Dendritic cell treated with granulocyte-macrophage colony-stimulating factor and Interleukin-4, amounts not matched to agents 40 ng/mL and 50 ng/mL, for 4 days (primary cell): ENCODE data around the gene CLCN4.

Source experiments
- H3K27ac Mint-ChIP-seq: one replicate; pipeline ENCODE4 v1.8.0; 2022; ENCODE audit warnings: mild to moderate bottlenecking, mixed read lengths
- H3K27me3 Mint-ChIP-seq: one replicate; pipeline ENCODE4 v1.8.0; 2022; ENCODE audit warnings: mild to moderate bottlenecking, mixed read lengths
- H3K36me3 Mint-ChIP-seq: one replicate; pipeline ENCODE4 v1.8.0; 2022; ENCODE audit warnings: low read depth, mixed read lengths
- H3K4me1 Mint-ChIP-seq: one replicate; pipeline ENCODE4 v1.8.0; 2022; ENCODE audit warnings: low read depth, mixed read lengths
- H3K4me3 Mint-ChIP-seq: one replicate; pipeline ENCODE4 v1.8.0; 2022; ENCODE audit warnings: mild to moderate bottlenecking, moderate library complexity, mixed read lengths
- H3K9me3 Mint-ChIP-seq: one replicate; pipeline ENCODE4 v1.8.0; 2022; ENCODE audit warnings: mixed read lengths
- intact Hi-C: fragments of 100-400 bp; cut with micrococcal nuclease; formaldehyde crosslinking; loops from one replicate; pipeline ENCODE4 v1.15.0; 2022

CLCN4 gene

GRCh38 chrX:10278716-10279115 is 121.9 kb downstream of the CLCN4 start:
- intact Hi-C loops = no loop called here
- H3K36me3 Mint-ChIP-seq = no peaks in the 10 kb centered on the region
- no peaks in the 10 kb centered on the region for H3K4me1 Mint-ChIP-seq
- H3K27ac Mint-ChIP-seq = no peak overlapping the region
- no peak overlapping the region for H3K4me3 Mint-ChIP-seq
- H3K9me3 Mint-ChIP-seq = no peaks in the 10 kb centered on the region
- peaks cover 2% of the 10 kb centered on the region for H3K27me3 Mint-ChIP-seq

GRCh38 chrX:10280071-10280470 is 123.3 kb downstream of the CLCN4 start:
- no peak overlapping the region for H3K4me3 Mint-ChIP-seq
- intact Hi-C loops = no loop called here
- H3K27ac Mint-ChIP-seq = no peak overlapping the region
- peaks cover 4% of the 10 kb centered on the region for H3K27me3 Mint-ChIP-seq
- H3K36me3 Mint-ChIP-seq = no peaks in the 10 kb centered on the region
- H3K9me3 Mint-ChIP-seq = no peaks in the 10 kb centered on the region
- H3K4me1 Mint-ChIP-seq = no peaks in the 10 kb centered on the region

GRCh38 chrX:10282490-10282889 is 125.7 kb downstream of the CLCN4 start:
- Mint-ChIP-seq H3K9me3 (no peaks in the 10 kb centered on the region), H3K4me1 (no peaks in the 10 kb centered on the region), H3K27me3 (peaks cover 4% of the 10 kb centered on the region), H3K36me3 (no peaks in the 10 kb centered on the region), H3K4me3 (no peak overlapping the region), H3K27ac (no peak overlapping the region)
- intact Hi-C loops = no loop called here

- Mint-ChIP-seq H3K36me3 (no peaks in the 10 kb centered on the region), H3K9me3 (no peaks in the 10 kb centered on the region), H3K27ac (no peak overlapping the region), H3K4me3 (no peak overlapping the region), H3K4me1 (no peaks in the 10 kb centered on the region), H3K27me3 (peaks cover 4% of the 10 kb centered on the region)
- intact Hi-C loops = no loop called here
Observed at GRCh38 chrX:10286195-10286594, 129.4 kb downstream of the CLCN4 start.
